ENCODE measurements around the gene NEK1.

NEK1 gene

GRCh38 chr4:169417629-169418282 is 194.6 kb downstream of the NEK1 start:
- no peak for DNase-seq

DNA sequence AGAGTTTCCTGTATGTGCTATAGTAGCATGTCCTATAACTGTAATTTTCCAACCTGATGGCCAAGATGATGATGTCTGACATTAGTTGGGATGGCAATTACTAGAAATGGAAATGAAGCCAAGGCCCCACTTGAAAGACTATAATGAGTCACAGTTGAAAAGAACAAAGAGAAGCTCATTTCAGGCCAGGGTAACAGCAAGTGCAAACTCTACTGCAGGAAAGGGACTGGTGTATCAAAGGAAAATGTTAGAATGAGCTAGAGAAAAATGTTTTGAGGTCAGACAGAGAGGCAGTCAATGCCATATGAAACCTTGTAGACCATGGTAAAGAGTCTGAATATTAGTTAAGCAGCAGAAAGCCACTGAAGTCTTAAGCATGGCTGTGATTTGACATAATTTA is 195.4 kb downstream of the NEK1 start:
- no peak for DNase-seq

- DNase-seq, result no peak
These were observed 195.9 kb downstream of the NEK1 start for GRCh38 chr4:169416461-169416860.

- DNase-seq, result no peak
These were observed 197.5 kb downstream of the NEK1 start for GRCh38 chr4:169414913-169415312.

DNA sequence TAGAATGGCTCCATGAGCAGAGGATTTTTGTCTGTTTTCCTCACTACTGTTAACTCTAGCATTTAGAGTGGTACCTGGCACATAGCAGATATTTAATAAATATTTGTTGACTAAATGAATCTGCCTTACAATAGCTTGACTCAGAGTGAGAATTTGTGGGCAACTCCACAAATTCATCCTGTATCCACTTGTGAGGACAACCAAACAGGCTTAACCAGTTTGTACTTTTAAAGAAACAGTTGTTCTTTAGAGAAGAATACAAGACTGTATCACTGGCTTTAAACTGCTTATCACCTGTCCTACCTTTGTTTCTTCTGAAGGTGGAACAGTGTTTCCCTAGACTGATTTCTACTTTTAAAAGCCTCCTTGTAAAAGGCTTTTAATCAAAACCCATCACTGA is 200.3 kb downstream of the NEK1 start:
- DNase-seq, result no peak

- no peak for DNase-seq
These were observed 201.3 kb downstream of the NEK1 start for GRCh38 chr4:169410839-169411770.

DNA sequence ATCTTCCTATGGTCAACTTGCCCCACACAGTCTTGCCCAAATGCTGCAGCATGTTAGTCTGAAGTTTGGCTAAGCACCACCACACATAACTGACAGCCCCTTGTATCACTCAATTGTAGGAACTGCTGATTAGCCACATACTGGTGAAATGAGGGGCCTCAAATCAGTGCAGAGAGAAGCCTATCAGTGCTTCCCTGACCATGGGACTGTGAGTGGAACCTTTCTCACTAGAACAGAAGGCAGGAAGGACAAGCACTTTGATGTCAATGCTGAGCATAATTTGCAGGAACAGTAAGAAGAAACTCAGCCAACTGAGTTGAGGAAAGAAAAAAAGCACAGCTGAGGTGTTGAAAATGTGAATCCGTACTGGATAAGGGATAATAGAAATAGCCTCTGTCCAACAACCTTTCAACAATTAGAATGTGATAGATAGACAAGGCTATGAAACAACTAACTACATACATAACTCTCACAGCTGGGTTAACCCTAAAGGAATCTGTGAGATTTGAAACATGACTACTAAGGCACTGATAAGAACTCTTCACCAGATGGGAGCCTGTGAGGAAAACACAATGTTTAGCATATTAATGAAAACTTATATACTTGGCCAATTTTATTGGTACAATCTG is 205.1 kb downstream of the NEK1 start:
- DNase-seq, result no peak

DNA sequence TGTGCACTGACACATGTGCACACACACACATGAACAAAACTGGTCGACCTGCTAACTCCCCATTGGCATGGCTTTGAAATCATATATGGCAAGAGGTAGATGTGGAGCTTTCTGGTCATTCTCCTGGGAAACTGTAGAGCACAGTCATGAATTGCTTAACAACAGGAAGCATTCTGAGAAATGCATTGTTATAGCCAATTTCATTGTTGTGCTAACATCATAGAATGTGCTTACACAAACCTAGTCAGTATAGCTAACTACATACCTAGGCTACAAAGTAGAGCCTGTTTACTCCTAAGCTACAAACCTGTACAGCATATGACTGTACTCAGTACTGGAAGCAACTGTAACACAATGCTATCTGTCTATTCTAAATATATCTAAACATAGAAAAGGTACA is 207.4 kb downstream of the NEK1 start:
- no peak for DNase-seq

GRCh38 chr4:169400832-169401231 is 211.6 kb downstream of the NEK1 start:
- DNase-seq, result no peak

GRCh38 chr4:169399976-169400767 is 212.2 kb downstream of the NEK1 start:
- no peak for DNase-seq

DNA sequence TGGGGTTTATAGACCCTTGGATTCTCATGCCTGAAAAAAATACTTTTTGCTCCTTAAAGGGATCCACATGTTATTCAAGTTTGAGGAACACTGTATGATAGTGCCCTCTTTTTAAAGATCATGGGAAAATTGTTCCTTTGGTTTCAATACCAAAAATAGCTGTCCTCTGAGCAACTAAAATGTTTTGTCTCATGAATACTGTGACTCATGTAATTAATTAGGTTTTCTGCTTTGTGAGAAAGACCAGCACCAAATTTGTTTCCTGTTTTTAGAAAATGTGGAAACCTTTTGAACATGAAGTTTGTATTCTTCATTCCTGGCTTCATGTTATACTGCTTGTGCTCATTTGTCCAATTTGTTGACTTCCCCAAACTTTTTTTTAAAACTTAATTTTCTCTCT is 214.1 kb downstream of the NEK1 start:
- DNase-seq, result no peak

DNA sequence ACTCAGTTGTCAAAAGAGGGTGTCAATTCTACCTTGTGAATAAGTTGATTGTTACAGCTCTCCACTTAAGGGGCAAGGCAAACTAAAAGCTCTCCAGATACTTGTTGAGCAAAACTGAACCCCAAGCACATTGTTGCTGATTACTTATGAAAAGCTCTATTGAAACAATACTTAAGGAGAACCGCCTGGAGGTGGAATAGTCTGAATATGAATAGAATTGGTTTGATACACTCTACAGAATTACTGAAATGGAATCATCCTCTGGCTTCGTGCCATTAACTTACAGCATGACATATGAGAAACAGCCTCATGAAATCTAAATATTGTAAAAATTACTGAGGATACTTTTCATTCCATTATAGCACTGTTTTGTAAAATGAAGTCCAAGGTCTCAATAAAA is 214.6 kb downstream of the NEK1 start:
- no peak for DNase-seq

GRCh38 chr4:169385376-169385775 is 227.0 kb downstream of the NEK1 start:
- no peak for DNase-seq

GRCh38 chr4:169384779-169385178 is 227.6 kb downstream of the NEK1 start:
- no peak for DNase-seq

DNA sequence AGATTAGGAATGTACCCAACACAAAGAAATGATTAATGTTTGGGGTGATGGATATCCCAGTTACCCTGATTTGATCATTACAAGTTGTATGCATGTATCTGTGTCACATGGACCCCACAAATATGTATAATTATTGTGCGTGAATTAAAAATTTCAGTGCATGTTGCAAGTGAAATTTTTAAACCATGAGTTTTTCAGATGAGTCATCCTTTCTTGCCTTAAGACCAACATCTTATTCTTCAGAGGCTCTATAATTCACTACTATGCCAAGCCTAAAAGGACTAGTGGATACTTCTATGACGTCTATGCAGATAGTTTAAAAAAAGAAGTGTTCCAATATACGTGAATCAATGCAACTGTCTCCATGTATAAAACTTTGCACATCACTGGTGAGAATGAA is 228.7 kb downstream of the NEK1 start:
- no peak for DNase-seq

DNA sequence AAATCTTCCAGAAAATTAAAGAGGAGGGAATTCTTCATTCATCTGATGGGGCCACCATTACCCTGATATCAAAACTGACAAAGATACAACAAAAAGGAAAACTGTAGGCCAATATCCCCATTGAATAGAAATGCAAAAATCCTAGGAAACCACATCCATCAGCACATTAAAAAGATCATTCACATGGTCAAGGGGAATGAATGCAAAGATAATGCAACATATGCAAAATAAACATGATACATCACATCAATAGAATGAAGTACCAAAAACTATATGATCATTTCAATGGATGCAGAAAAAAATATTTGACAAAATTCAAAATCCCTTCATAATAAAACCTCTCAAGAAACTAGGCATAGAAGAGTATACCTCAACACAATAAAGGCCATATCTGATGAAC is 232.7 kb downstream of the NEK1 start:
- DNase-seq, result no peak

DNA sequence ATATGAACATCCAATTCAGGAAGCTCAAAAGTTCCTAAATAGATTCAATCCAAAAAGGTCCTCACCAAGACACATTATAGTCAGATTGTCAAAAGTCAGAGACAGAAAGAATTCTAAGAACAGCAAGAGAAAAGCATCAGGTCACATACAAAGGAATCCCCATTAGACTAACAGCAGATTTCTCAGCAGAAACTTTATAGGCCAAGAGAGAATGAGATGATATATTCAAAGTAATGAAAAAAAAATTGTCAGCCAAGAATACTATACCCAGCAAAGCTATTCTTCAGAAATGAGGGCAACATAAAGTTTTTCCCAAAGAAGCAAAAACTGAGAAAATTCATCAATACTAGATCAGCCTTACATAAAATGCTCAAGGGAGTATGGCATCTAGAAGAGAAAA is 235.0 kb downstream of the NEK1 start:
- no peak for DNase-seq

GRCh38 chr4:169376421-169376820 is 236.0 kb downstream of the NEK1 start:
- no peak for DNase-seq

- DNase-seq, result peak in 1 of 14 donors; percentile 6
These were observed 239.6 kb downstream of the NEK1 start for GRCh38 chr4:169372791-169373190.

GRCh38 chr4:169369634-169370033 is 242.7 kb downstream of the NEK1 start:
- no peak for DNase-seq

DNA sequence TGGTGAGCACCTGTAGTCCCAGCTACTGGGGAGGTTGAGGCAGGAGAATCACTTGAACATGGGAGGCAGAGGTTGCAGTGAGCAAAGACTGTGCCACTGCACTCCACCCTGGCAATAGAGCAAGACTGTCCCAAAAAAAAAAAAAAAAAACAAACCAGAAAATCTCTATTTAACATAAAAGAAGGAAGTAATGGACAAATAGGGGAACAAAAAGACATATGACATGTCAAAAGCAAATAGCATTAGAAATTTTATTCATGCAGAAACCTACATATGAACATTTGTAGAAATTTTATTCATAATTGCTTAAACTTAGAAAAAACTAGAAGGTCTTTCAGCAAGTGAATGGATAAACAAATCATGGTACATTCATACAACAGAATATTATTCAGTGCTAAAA is 244.6 kb downstream of the NEK1 start:
- DNase-seq, result no peak

GRCh38 chr4:169366821-169367220 is 245.6 kb downstream of the NEK1 start:
- no peak for DNase-seq

- no peak for DNase-seq
These were observed 249.8 kb downstream of the NEK1 start for GRCh38 chr4:169362607-169363006.

Data from C1 segment of cervical spinal cord (tissue), 14 donors.